SK-N-SH treated with all-trans-retinoic acid at 6 μM for 48 hours (cell line): ENCODE results near the gene CAVIN2.

Experiments
- CREB5 ChIP-seq: fragments of 250-450 bp; sonication (Bioruptor Pico); IDR thresholded peaks from 2 replicates; pipeline ENCODE4 v1.5.1; 2020; ENCODE audit warnings: low read depth, mild to moderate bottlenecking, moderate library complexity
- CSRNP3 ChIP-seq: fragments of 250-450 bp; sonication (Bioruptor Pico); IDR thresholded peaks from 2 replicates; pipeline ENCODE4 v1.5.1; 2021; ENCODE audit warnings: mild to moderate bottlenecking, moderate library complexity
- ESRRG ChIP-seq: fragments of 250-450 bp; sonication (Bioruptor Pico); IDR thresholded peaks from 2 replicates; pipeline ENCODE4 v1.6.1; 2021; ENCODE audit warnings: mild to moderate bottlenecking
- GLIS3 ChIP-seq: fragments of 250-450 bp; sonication (Bioruptor Pico); IDR thresholded peaks from 2 replicates; pipeline ENCODE4 v1.5.0; 2020; ENCODE audit warnings: mild to moderate bottlenecking, moderate library complexity
- ISL1 ChIP-seq: fragments of 250-450 bp; sonication (Bioruptor Pico); IDR thresholded peaks from 2 replicates; pipeline ENCODE4 v2.1.2; 2022; ENCODE audit warnings: mild to moderate bottlenecking, moderate library complexity
- POU6F1 ChIP-seq: fragments of 250-450 bp; sonication (Bioruptor Pico); IDR thresholded peaks from 2 replicates; pipeline ENCODE4 v1.8.0; 2021; ENCODE audit warnings: low read depth, mild to moderate bottlenecking, moderate library complexity, borderline replicate concordance
- RARB ChIP-seq: fragments of 250-450 bp; sonication (Bioruptor Pico); IDR thresholded peaks from 2 replicates; pipeline ENCODE4 v1.8.0; 2021; ENCODE audit warnings: mild to moderate bottlenecking, moderate library complexity
- TCF4 ChIP-seq: fragments of 250-450 bp; sonication (Bioruptor Pico); IDR thresholded peaks from 2 replicates; pipeline ENCODE4 v1.8.0; 2021; ENCODE audit warnings: mild to moderate bottlenecking, moderate library complexity, borderline replicate concordance
- TOX ChIP-seq: fragments of 250-450 bp; sonication (Bioruptor Pico); IDR thresholded peaks from 2 replicates; pipeline ENCODE4 v1.8.0; 2021; ENCODE audit warnings: mild to moderate bottlenecking, moderate library complexity, borderline replicate concordance
- TSHZ2 ChIP-seq: fragments of 250-450 bp; sonication (Bioruptor Pico); IDR thresholded peaks from 2 replicates; pipeline ENCODE4 v1.5.0; 2020; ENCODE audit warnings: mild to moderate bottlenecking, moderate library complexity
- ZFP3 ChIP-seq: fragments of 250-450 bp; sonication (Bioruptor Pico); IDR thresholded peaks from 2 replicates; pipeline ENCODE4 v1.5.0; 2020; ENCODE audit warnings: mild to moderate bottlenecking, moderate library complexity
- ZFP30 ChIP-seq: fragments of 450-650 bp; formaldehyde crosslinking; IDR thresholded peaks from 2 replicates; pipeline ENCODE4 v1.5.0; 2022; ENCODE audit warnings: mild to moderate bottlenecking, moderate library complexity
- ZNF8 ChIP-seq: fragments of 450-650 bp; formaldehyde crosslinking; IDR thresholded peaks from 2 replicates; pipeline ENCODE4 v1.5.0; 2020; ENCODE audit warnings: mild to moderate bottlenecking, moderate library complexity
- TF ChIP-seq, protein P1 (sequence below): fragments of 250-450 bp; sonication (Bioruptor Pico); IDR thresholded peaks from 2 replicates; pipeline ENCODE4 v1.8.0; 2020; ENCODE audit warnings: mild to moderate bottlenecking, moderate library complexity, borderline replicate concordance

DNA sequence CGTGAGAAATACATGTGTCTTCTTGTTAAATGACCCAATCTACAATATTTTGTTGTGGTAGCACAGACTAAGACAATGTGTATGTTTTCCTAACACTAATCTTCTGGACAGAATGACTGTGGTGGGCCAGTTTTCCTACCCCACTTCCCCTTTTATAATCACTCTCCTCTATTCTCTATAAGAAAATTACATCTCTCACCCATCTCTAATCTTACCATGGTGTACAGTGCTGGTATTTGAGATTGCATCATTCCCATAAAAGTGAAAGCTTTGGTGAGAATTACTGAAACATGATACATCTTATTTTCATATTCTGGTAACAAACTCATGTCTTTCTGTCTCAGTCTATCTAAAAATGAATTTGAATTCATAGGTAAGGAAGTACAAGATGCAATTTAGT lies 40.5 kb downstream of the CAVIN2 start:
- TF ChIP-seq POU6F1 = no peak
- TF ChIP-seq, protein P1, sequence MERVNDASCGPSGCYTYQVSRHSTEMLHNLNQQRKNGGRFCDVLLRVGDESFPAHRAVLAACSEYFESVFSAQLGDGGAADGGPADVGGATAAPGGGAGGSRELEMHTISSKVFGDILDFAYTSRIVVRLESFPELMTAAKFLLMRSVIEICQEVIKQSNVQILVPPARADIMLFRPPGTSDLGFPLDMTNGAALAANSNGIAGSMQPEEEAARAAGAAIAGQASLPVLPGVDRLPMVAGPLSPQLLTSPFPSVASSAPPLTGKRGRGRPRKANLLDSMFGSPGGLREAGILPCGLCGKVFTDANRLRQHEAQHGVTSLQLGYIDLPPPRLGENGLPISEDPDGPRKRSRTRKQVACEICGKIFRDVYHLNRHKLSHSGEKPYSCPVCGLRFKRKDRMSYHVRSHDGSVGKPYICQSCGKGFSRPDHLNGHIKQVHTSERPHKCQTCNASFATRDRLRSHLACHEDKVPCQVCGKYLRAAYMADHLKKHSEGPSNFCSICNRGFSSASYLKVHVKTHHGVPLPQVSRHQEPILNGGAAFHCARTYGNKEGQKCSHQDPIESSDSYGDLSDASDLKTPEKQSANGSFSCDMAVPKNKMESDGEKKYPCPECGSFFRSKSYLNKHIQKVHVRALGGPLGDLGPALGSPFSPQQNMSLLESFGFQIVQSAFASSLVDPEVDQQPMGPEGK (CRISPR knock-in tag) = no peak
- no peak for TF ChIP-seq ISL1 (CRISPR knock-in tag)
- no peak for TF ChIP-seq ZNF8 (CRISPR knock-in tag)
- no peak for TF ChIP-seq GLIS3 (CRISPR knock-in tag)
- no peak for TF ChIP-seq RARB (CRISPR knock-in tag)
- TF ChIP-seq ESRRG (CRISPR knock-in tag) = no peak
- no peak for TF ChIP-seq ZFP3
- TF ChIP-seq TSHZ2 (CRISPR knock-in tag) = no peak
- TF ChIP-seq TOX (CRISPR knock-in tag) = no peak
- TF ChIP-seq CSRNP3 (CRISPR knock-in tag) = no peak
- no peak for TF ChIP-seq CREB5 (CRISPR knock-in tag)
- no peak for TF ChIP-seq ZFP30 (CRISPR knock-in tag)
- TF ChIP-seq TCF4 (CRISPR knock-in tag) = no peak
